ENCODE results near the gene LMCD1.

Gene LMCD1

DNA sequence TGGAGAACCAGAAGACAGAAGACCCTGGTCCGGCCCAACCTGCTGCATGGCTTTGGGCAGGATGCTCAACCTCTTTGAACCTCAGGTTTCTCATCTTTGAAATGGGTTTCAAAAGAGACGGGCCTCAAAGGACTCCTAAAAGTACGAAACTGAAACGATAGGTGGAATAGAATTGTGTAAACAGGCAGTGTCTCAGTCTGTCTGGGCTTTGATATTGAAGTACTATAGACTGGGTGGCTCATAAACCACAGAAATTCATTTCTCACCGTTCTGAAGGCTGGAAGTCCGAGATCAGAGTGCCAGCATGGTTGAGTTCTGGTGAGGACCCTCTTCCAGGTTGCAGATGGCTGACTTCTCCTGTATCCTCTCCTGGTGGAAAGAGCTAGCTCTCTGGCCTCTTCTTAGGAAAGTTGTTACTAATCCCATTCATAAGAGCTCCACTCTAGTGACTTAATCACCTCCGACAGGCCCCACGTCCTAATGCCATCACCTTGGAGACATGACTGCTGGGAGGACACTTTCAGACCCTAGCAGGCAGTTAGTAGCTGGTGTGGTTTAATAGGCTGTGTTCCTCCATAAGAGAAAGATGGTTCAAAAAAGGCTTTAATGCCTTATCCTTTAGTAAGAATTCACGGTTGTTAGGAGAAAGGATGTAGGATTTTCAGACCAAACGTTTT is 107.3 kb downstream of the LMCD1 start:
- no peak overlapping the region for H3K4me3 ChIP-seq (ENCODE audit: control insufficient read depth, low read depth, low read length)
- TF ChIP-seq, protein P1, sequence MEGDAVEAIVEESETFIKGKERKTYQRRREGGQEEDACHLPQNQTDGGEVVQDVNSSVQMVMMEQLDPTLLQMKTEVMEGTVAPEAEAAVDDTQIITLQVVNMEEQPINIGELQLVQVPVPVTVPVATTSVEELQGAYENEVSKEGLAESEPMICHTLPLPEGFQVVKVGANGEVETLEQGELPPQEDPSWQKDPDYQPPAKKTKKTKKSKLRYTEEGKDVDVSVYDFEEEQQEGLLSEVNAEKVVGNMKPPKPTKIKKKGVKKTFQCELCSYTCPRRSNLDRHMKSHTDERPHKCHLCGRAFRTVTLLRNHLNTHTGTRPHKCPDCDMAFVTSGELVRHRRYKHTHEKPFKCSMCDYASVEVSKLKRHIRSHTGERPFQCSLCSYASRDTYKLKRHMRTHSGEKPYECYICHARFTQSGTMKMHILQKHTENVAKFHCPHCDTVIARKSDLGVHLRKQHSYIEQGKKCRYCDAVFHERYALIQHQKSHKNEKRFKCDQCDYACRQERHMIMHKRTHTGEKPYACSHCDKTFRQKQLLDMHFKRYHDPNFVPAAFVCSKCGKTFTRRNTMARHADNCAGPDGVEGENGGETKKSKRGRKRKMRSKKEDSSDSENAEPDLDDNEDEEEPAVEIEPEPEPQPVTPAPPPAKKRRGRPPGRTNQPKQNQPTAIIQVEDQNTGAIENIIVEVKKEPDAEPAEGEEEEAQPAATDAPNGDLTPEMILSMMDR (conservative IDR thresholded peaks at IDR 0.05; ENCODE audit: control insufficient read depth, insufficient read depth, low read depth, low read length), result no peak
- no peak for DNase-seq (ENCODE audit: low read depth)

DNA sequence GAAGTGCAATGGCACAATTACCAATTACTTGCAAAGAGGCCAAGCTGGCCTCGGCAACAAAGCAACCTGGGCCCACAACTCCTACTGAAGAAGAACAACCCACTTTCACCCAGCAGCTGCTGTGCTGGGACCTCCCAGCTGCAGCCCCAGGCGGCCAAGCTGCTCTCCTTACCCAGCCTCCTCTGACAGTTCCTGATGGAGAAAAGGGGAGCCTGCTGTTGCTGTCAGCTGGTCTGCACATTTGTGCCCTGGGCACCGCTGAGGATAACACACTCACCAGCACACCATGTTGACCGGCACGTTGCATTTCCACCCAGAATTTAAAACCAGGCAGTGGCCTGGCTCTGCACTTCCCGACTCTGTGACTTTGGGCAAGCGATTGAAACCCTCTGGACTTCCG is 109.3 kb downstream of the LMCD1 start:
- DNase-seq (ENCODE audit: low read depth), result no peak
- no peak overlapping the region for H3K4me3 ChIP-seq (ENCODE audit: control insufficient read depth, low read depth, low read length)
- TF ChIP-seq, protein P1 (conservative IDR thresholded peaks at IDR 0.05; ENCODE audit: control insufficient read depth, insufficient read depth, low read depth, low read length), result no peak

DNA sequence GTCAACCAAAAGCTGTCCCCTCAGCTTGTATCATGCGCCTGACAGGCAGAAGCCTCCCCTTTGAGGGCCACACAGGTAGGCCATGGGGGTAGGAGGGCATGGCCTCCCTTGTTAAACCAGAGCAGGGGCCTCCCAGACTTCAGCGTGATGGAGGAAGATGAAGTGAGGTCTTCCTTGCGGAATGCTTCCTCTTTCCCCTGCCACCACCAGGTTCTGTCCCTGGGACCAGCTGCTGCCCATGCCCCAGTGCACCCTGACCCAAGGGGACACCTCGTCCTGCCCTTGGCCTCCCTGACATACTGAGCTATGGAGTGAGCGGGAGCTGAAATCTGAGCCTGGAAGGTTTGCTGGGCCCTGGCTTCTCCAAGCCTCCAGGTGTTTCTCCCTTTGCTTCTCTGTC is 116.3 kb downstream of the LMCD1 start:
- TF ChIP-seq, protein P1 (conservative IDR thresholded peaks at IDR 0.05; ENCODE audit: control insufficient read depth, insufficient read depth, low read depth, low read length), result no peak
- H3K4me3 ChIP-seq (ENCODE audit: control insufficient read depth, low read depth, low read length), result no peak overlapping the region
- no peak for DNase-seq (ENCODE audit: low read depth)

DNA sequence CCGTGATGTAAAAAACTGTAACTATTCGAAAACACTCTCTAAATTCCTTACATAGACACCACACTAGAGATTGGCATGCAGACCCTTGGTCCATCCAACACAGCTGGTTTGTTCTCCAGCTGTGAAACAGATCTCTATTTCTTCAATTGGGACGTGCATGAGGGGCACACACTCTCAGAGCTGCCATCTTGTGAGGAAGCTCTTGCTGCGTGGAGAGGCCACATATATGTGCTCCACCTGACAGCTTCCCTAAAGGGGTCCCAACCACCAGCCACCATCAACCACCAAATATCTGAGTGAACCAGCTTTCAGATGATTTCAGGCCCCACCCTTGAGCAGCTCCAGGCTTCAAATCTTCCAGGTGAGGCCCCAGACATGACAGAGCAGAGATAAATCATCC is 117.3 kb downstream of the LMCD1 start:
- H3K4me3 ChIP-seq (ENCODE audit: control insufficient read depth, low read depth, low read length), result no peak overlapping the region
- TF ChIP-seq, protein P1 (conservative IDR thresholded peaks at IDR 0.05; ENCODE audit: control insufficient read depth, insufficient read depth, low read depth, low read length), result no peak

DNA sequence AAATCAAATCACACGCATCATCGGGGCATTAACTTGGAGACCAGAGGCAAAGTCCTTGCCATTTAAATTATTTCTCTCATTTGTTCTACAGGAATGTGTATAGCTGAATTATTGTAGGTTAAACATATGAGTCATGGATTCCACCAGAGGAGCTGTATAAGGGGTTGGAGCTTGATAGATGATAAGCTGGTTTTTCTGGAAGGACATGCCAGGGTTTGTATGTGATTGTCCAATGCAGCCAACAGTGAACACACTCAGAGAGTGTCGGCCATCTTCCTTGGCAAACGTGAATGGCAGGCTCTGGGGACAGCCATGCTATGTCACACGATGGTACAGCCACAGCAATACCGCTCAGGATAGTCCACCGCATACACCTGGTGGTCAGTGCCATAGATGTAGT is 117.9 kb downstream of the LMCD1 start:
- TF ChIP-seq, protein P1 (conservative IDR thresholded peaks at IDR 0.05; ENCODE audit: control insufficient read depth, insufficient read depth, low read depth, low read length), result no peak
- peak; percentile 28 for DNase-seq (ENCODE audit: low read depth)
- H3K4me3 ChIP-seq (ENCODE audit: control insufficient read depth, low read depth, low read length), result no peak overlapping the region

More for the DNA sequence above, 117.3 kb downstream of the LMCD1 start:
- DNase-seq (ENCODE audit: low read depth), result no peak

DNA sequence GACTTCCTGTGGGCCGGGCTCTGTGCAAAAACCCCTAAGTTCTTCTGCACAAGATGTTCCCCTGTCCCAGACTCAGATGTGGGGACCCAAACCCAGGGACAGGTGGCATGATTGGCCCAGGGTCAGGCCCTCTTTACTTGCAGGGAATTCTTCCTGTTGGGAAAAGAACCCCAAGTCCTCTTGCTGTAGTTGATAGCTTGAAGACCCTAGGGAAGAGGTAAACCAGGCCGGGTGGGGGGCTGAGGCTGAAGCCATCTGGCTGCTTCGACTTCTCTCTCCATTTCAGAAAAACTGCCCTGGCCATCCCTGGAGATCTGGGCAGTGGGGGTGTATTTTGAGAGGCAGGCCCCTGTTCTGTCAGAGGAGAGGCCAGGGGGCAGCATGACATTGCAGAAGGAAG is 119.5 kb downstream of the LMCD1 start:
- TF ChIP-seq, protein P1 (conservative IDR thresholded peaks at IDR 0.05; ENCODE audit: control insufficient read depth, insufficient read depth, low read depth, low read length), result no peak
- no peak overlapping the region for H3K4me3 ChIP-seq (ENCODE audit: control insufficient read depth, low read depth, low read length)
- no peak for DNase-seq (ENCODE audit: low read depth)

DNA sequence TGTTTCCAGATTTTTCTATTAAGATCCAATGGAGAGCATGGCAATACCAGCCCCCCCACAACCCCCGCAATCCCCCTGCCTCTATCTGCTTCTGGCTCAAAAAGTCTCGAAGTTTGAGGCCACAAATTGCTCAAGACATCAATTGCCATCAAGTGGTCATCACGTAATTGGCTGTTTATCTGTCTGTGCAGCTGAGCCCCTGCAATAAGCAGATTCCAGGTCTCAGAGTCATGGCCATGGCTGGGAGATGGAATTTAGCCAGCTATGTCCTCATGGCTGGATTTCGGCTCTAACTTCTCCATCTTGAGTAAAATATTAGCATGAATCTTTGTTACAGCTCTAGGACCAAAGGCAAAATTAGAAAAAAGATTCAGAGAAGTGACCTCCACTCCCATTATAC is 120.2 kb downstream of the LMCD1 start:
- TF ChIP-seq, protein P1 (conservative IDR thresholded peaks at IDR 0.05; ENCODE audit: control insufficient read depth, insufficient read depth, low read depth, low read length), result no peak
- peak; percentile 95 for DNase-seq (ENCODE audit: low read depth)
- no peak overlapping the region for H3K4me3 ChIP-seq (ENCODE audit: control insufficient read depth, low read depth, low read length)
